GM23338 (cell line): ENCODE measurements around the gene IL1RAPL2.

ENCODE experiments used
- CREB1 ChIP-seq: fragments of 250-450 bp; sonication (Bioruptor Pico); IDR thresholded peaks from 2 replicates; pipeline ENCODE4 v1.5.0; 2020; ENCODE audit warnings: low read depth, mild to moderate bottlenecking, moderate library complexity
- CTCF ChIP-seq, 2 experiments: fragments of 200-600 bp in 1 of 2; sonication (generic) in 1 of 2; conservative IDR thresholded peaks; 2 replicates each; pipeline versions ENCODE4 v1.5.1 to v1.6.1; 2016 to 2017; ENCODE audit warnings: antibody characterized with exemption in 2 of 2, low read depth in 2 of 2, mild to moderate bottlenecking in 2 of 2, moderate library complexity in 1 of 2
- ETS1 ChIP-seq: IDR thresholded peaks from 2 replicates; pipeline ENCODE4 v1.6.1; 2016; ENCODE audit warnings: antibody characterized with exemption
- EZH2 ChIP-seq: fragments of 200-600 bp; sonication (generic); IDR thresholded peaks from one replicate; pipeline ENCODE4 v1.8.0; 2017; ENCODE audit warnings: antibody characterized with exemption, mild to moderate bottlenecking, low read depth; ENCODE audit not compliant: unreplicated experiment
- EZH2phosphoT487 ChIP-seq: fragments of 200-600 bp; sonication (generic); IDR thresholded peaks from one replicate; pipeline ENCODE4 v1.8.1; 2018; ENCODE audit warnings: antibody characterized with exemption; ENCODE audit not compliant: unreplicated experiment
- JUNB ChIP-seq: IDR thresholded peaks from one replicate; pipeline ENCODE4 v1.6.1; 2016; ENCODE audit warnings: antibody characterized with exemption; ENCODE audit not compliant: unreplicated experiment
- NANOG ChIP-seq: IDR thresholded peaks from 2 replicates; pipeline ENCODE4 v1.6.1; 2016; ENCODE audit warnings: antibody characterized with exemption, borderline replicate concordance
- POLR2AphosphoS5 ChIP-seq: IDR thresholded peaks from 2 replicates; pipeline ENCODE4 v1.6.1; 2016; ENCODE audit warnings: antibody characterized with exemption, low read depth
- REST ChIP-seq: IDR thresholded peaks from one replicate; pipeline ENCODE4 v1.6.1; 2018; ENCODE audit warnings: antibody characterized with exemption; ENCODE audit not compliant: unreplicated experiment
- STAT1 ChIP-seq: IDR thresholded peaks from one replicate; pipeline ENCODE4 v1.6.1; 2016; ENCODE audit warnings: antibody characterized with exemption; ENCODE audit not compliant: unreplicated experiment
- ZNF114 ChIP-seq: fragments of 250-450 bp; sonication (Bioruptor Pico); IDR thresholded peaks from 2 replicates; pipeline ENCODE4 v1.5.0; 2020; ENCODE audit warnings: mild to moderate bottlenecking, moderate library complexity
- ZNF331 ChIP-seq: fragments of 250-450 bp; sonication (Bioruptor Pico); IDR thresholded peaks from 2 replicates; pipeline ENCODE4 v1.5.0; 2020; ENCODE audit warnings: low read depth, mild to moderate bottlenecking, moderate library complexity
- ZNF462 ChIP-seq: fragments of 250-450 bp; sonication (Bioruptor Pico); IDR thresholded peaks from 2 replicates; pipeline ENCODE4 v1.5.0; 2020; ENCODE audit warnings: mild to moderate bottlenecking, moderate library complexity

- TF ChIP-seq CTCF (conservative IDR thresholded peaks at IDR 0.05; ENCODE audit: low read depth in 2 of 2), result no peak
- no peak for TF ChIP-seq REST
- TF ChIP-seq ZNF114 (CRISPR knock-in tag), result no peak
- TF ChIP-seq EZH2, result no peak
- TF ChIP-seq EZH2phosphoT487, result no peak
- TF ChIP-seq JUNB, result no peak
- TF ChIP-seq ETS1, result no peak
- no peak for TF ChIP-seq CREB1 (CRISPR knock-in tag)
- TF ChIP-seq POLR2AphosphoS5, result no peak
- TF ChIP-seq ZNF331 (CRISPR knock-in tag), result no peak
- TF ChIP-seq STAT1, result no peak
- no peak for TF ChIP-seq ZNF462
- no peak for TF ChIP-seq NANOG
These were observed 1187.4 kb downstream of the IL1RAPL2 start for GRCh38 chrX:105753411-105753810.
